ENCODE data around the gene AIFM1. TPM values are rescaled to one million over a fixed set of nuclear protein-coding genes. Genes with fewer than 3 reads are reported as not detected.

Gene AIFM1
- total RNA-seq, 1 experiment from 2014 or later: 69.4 TPM

DNA sequence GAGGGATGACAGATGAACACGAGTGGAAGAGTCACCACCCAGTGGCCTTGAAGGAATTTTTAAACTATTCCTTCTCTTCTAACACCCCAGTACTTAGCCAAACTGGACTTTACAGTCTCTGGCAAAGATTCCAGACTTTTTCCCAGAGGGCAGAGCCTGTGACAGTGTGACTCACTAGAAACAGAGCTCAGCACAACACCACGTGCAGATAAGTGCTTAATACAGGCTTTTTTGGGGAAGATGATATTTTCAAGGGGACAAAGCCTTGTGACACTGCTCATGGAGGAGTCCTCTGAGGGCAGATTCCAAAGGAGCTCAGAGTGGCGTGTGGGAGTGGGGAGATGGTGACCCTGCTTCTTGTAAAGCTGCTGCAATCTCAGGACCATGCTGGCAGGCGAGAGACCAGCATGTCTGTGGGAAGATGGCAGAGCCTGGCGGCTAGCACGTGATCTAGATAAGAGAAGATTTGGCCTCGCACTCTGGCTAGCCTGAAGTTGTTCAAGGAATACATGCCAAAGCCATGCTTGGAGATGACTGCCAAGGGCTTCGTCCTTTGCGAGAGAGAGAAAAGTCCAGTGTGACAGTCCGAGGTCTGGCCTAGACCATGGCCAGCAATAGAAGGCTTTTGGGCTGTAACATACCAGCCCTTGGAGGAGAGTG is 8.5 kb upstream of the AIFM1 start:
- BruUV-seq (replicated peaks): no TSS peak
- POLR2A ChIA-PET (ENCODE audit: low non-redundant PET): no interaction called here

DNA sequence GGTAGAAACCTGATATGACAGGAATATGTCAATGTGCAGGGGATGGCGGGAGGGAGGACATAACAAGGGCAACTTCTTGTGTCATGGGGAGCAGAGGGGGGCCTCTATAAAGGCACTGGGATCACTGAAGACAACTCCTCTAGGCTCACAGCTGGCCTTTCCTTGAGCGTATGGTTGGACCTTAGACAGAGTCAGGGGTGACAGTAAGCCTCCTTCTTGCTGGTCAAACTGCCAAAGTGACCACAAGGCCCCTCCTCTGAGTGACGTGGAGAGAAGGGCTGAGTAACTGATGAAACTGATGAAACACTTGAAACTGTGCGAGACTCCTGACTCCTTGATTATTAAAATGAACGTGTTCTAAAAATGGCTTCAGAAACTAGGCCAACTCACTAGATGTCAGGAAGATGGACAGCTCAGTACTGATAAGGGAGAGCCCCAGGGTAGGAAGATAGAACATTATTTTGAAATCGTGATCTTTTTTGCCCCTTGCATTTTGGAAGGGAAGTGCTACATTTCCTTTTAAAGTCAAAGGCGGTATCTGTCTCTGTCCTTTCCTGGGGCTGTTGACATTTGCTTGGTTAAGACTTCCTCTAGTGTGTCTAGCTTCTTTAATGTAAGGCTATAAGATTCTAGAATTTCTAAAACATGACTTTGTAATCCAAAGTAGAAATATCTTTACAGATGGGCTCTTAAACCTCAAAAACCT is 7.7 kb upstream of the AIFM1 start:
- TF ChIP-seq EZH2 (IDR thresholded peaks at IDR 0.05; ENCODE audit: borderline replicate concordance, low read depth, low read length, poor library complexity, severe bottlenecking): no peak
- TF ChIP-seq, protein P1, sequence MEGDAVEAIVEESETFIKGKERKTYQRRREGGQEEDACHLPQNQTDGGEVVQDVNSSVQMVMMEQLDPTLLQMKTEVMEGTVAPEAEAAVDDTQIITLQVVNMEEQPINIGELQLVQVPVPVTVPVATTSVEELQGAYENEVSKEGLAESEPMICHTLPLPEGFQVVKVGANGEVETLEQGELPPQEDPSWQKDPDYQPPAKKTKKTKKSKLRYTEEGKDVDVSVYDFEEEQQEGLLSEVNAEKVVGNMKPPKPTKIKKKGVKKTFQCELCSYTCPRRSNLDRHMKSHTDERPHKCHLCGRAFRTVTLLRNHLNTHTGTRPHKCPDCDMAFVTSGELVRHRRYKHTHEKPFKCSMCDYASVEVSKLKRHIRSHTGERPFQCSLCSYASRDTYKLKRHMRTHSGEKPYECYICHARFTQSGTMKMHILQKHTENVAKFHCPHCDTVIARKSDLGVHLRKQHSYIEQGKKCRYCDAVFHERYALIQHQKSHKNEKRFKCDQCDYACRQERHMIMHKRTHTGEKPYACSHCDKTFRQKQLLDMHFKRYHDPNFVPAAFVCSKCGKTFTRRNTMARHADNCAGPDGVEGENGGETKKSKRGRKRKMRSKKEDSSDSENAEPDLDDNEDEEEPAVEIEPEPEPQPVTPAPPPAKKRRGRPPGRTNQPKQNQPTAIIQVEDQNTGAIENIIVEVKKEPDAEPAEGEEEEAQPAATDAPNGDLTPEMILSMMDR (conservative IDR thresholded peaks at IDR 0.05; ENCODE audit: low read depth, low read length): no peak
- H3K9me3 ChIP-seq (ENCODE audit: low read depth, low read length, poor library complexity, severe bottlenecking): no peaks in the 10 kb centered on the region
- no peaks in the 10 kb centered on the region for H3K36me3 ChIP-seq (ENCODE audit: insufficient read depth, low read length, poor library complexity, severe bottlenecking)
- POLR2A ChIA-PET (ENCODE audit: low non-redundant PET): no interaction called here
- H3K27ac ChIP-seq (ENCODE audit: low read depth, low read length, poor library complexity, severe bottlenecking): no peak overlapping the region
- intact Hi-C loops (cut with micrococcal nuclease; ENCODE audit: unreplicated experiment): no loop called here
- no peak for DNase-seq (ENCODE audit: low spot score)
- peak overlapping the region; percentile 60 for H3K4me3 ChIP-seq (ENCODE audit: low read depth, low read length, poor library complexity, severe bottlenecking)
- CTCF ChIA-PET: no interaction called here
- H3K27me3 ChIP-seq (replicated peaks; ENCODE audit: insufficient read depth, low read depth, low read length, poor library complexity): no peaks in the 10 kb centered on the region
- TSS peak; percentile 18 for BruUV-seq (replicated peaks)
- H3K4me1 ChIP-seq (ENCODE audit: insufficient read depth, low read length, poor library complexity, severe bottlenecking): peaks cover 18% of the 10 kb centered on the region

More for the DNA sequence above, 8.5 kb upstream of the AIFM1 start:
- H3K27me3 ChIP-seq (replicated peaks; ENCODE audit: insufficient read depth, low read depth, low read length, poor library complexity): no peaks in the 10 kb centered on the region
- CTCF ChIA-PET: no interaction called here
- no peak for TF ChIP-seq EZH2 (IDR thresholded peaks at IDR 0.05; ENCODE audit: borderline replicate concordance, low read depth, low read length, poor library complexity, severe bottlenecking)
- TF ChIP-seq, protein P1 (conservative IDR thresholded peaks at IDR 0.05; ENCODE audit: low read depth, low read length): no peak
- no peak overlapping the region for H3K27ac ChIP-seq (ENCODE audit: low read depth, low read length, poor library complexity, severe bottlenecking)
- peaks cover 18% of the 10 kb centered on the region for H3K4me1 ChIP-seq (ENCODE audit: insufficient read depth, low read length, poor library complexity, severe bottlenecking)
- no peak for DNase-seq (ENCODE audit: low spot score)
- intact Hi-C loops (cut with micrococcal nuclease; ENCODE audit: unreplicated experiment): no loop called here
- no peak overlapping the region for H3K4me3 ChIP-seq (ENCODE audit: low read depth, low read length, poor library complexity, severe bottlenecking)
- H3K9me3 ChIP-seq (ENCODE audit: low read depth, low read length, poor library complexity, severe bottlenecking): no peaks in the 10 kb centered on the region
- H3K36me3 ChIP-seq (ENCODE audit: insufficient read depth, low read length, poor library complexity, severe bottlenecking): no peaks in the 10 kb centered on the region

DNA sequence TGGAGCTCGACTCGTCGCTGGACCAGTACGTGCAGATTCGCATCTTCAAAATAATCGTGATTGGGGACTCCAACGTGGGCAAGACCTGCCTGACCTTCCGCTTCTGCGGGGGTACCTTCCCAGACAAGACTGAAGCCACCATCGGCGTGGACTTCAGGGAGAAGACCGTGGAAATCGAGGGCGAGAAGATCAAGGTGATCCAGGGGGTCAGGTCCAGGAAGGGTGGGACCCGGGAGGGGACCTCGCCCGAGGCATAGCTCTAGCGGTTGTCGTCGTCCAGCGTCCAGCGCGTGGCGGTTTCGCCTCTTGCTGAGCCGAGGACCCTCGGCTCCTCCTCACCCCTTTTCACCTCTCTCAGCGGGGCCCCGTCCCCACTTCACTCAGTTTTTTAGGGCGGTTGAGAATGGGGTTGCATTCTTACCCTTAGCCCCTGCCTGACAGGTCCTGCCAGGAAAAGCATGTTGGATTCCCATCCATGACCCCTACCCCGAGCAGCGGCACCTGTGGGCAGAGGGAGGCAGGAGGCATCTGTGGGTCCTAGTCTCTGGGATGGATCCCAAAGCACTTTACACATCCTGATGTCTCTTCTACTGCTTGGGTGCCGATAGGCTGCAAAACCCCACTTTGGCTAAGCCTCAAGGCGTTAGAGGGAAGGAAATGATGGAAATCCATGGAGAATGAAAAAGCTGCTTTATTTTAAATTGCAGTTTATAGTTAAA is 6.6 kb upstream of the AIFM1 start:
- ChIA-PET POLR2A (ENCODE audit: low non-redundant PET) (no interaction called here), CTCF (no interaction called here)
- Histone ChIP-seq H3K36me3 (ENCODE audit: insufficient read depth, low read length, poor library complexity, severe bottlenecking) (no peaks in the 10 kb centered on the region), H3K27ac (ENCODE audit: low read depth, low read length, poor library complexity, severe bottlenecking) (no peak overlapping the region), H3K27me3 (replicated peaks; ENCODE audit: insufficient read depth, low read depth, low read length, poor library complexity) (no peaks in the 10 kb centered on the region), H3K9me3 (ENCODE audit: low read depth, low read length, poor library complexity, severe bottlenecking) (no peaks in the 10 kb centered on the region), H3K4me1 (ENCODE audit: insufficient read depth, low read length, poor library complexity, severe bottlenecking) (peaks cover 18% of the 10 kb centered on the region), H3K4me3 (ENCODE audit: low read depth, low read length, poor library complexity, severe bottlenecking) (peak overlapping the region; percentile 60)
- no TSS peak for BruUV-seq (replicated peaks)
- TF ChIP-seq, protein P1 (conservative IDR thresholded peaks at IDR 0.05; ENCODE audit: low read depth, low read length): no peak
- TF ChIP-seq EZH2 (IDR thresholded peaks at IDR 0.05; ENCODE audit: borderline replicate concordance, low read depth, low read length, poor library complexity, severe bottlenecking): no peak
- intact Hi-C loops (cut with micrococcal nuclease; ENCODE audit: unreplicated experiment): no loop called here
- no peak for DNase-seq (ENCODE audit: low spot score)
